ENCODE results near the gene UNC5B.

UNC5B gene

GRCh38 chr10:71347587-71348395 is 135.4 kb downstream of the UNC5B start:
- no peak for DNase-seq
- intact Hi-C loops (cut with DNase I), result no loop called here

GRCh38 chr10:71348850-71349249 is 136.5 kb downstream of the UNC5B start:
- intact Hi-C loops (cut with DNase I), result no loop called here
- DNase-seq, result no peak

GRCh38 chr10:71349406-71349805 is 137.0 kb downstream of the UNC5B start:
- intact Hi-C loops (cut with DNase I), result no loop called here
- DNase-seq, result no peak

- intact Hi-C loops (cut with DNase I), result no loop called here
- DNase-seq, result no peak
These were observed 138.7 kb downstream of the UNC5B start for GRCh38 chr10:71351087-71351486.

GRCh38 chr10:71351628-71352319 is 139.4 kb downstream of the UNC5B start:
- intact Hi-C loops (cut with DNase I), result no loop called here
- DNase-seq, result peak in 2 of 10 donors; percentile 22 to 72
